SU-DHL-6 (cell line): Measurements from ENCODE around the gene ADGRB3.

Source experiments
- CTCF ChIP-seq: fragments of 200-600 bp; sonication (generic); IDR thresholded peaks from one replicate; pipeline ENCODE4 v1.5.1; 2017; ENCODE audit warnings: antibody characterized with exemption, mild to moderate bottlenecking, low read length, moderate library complexity; ENCODE audit not compliant: insufficient read depth, poor library complexity, severe bottlenecking
- EZH2phosphoT487 ChIP-seq: fragments of 200-600 bp; sonication (generic), shearing (Covaris generic); conservative IDR thresholded peaks from 2 replicates; pipeline ENCODE4 v1.6.1; 2018; ENCODE audit warnings: mild to moderate bottlenecking, antibody characterized with exemption, low read length, moderate library complexity, mixed read lengths

GRCh38 chr6:69408886-69409285 lies 773.8 kb downstream of the ADGRB3 start:
- no peak for TF ChIP-seq CTCF
- TF ChIP-seq EZH2phosphoT487 = no peak
